Muscle layer of colon (tissue), 2 donors: ENCODE data around the gene TMTC2.

Experiments used
- H3K27ac ChIP-seq: one replicate; pipeline ENCODE4 v1.7.0; 2013; ENCODE audit warnings: low read depth, mild to moderate bottlenecking, low read length, moderate library complexity
- H3K27me3 ChIP-seq, 2 donors: one replicate each; pipeline ENCODE4 v1.7.0; 2013; ENCODE audit warnings: low read length in 2 of 2, mild to moderate bottlenecking in 2 of 2; ENCODE audit not compliant: insufficient read depth in 2 of 2, control insufficient read depth in 1 of 2
- H3K36me3 ChIP-seq: one replicate; pipeline ENCODE4 v1.7.0; 2013; ENCODE audit warnings: mild to moderate bottlenecking, low read length; ENCODE audit not compliant: insufficient read depth
- H3K4me1 ChIP-seq: one replicate; pipeline ENCODE4 v1.7.0; 2013; ENCODE audit warnings: mild to moderate bottlenecking, low read length; ENCODE audit not compliant: insufficient read depth
- H3K4me3 ChIP-seq, 2 donors: one replicate each; pipeline ENCODE4 v1.7.0; 2013; ENCODE audit warnings: low read length in 2 of 2, low read depth in 1 of 2, mild to moderate bottlenecking in 1 of 2, moderate library complexity in 1 of 2
- H3K9ac ChIP-seq: one replicate; pipeline ENCODE4 v1.7.0; 2013; ENCODE audit warnings: low read length
- H3K9me3 ChIP-seq: one replicate; pipeline ENCODE4 v1.7.0; 2013; ENCODE audit warnings: mild to moderate bottlenecking, low read length
- donor health status: abdominal sarcoma.
- donor health status: Adenocarcinoma of cecum.

TMTC2 gene

DNA sequence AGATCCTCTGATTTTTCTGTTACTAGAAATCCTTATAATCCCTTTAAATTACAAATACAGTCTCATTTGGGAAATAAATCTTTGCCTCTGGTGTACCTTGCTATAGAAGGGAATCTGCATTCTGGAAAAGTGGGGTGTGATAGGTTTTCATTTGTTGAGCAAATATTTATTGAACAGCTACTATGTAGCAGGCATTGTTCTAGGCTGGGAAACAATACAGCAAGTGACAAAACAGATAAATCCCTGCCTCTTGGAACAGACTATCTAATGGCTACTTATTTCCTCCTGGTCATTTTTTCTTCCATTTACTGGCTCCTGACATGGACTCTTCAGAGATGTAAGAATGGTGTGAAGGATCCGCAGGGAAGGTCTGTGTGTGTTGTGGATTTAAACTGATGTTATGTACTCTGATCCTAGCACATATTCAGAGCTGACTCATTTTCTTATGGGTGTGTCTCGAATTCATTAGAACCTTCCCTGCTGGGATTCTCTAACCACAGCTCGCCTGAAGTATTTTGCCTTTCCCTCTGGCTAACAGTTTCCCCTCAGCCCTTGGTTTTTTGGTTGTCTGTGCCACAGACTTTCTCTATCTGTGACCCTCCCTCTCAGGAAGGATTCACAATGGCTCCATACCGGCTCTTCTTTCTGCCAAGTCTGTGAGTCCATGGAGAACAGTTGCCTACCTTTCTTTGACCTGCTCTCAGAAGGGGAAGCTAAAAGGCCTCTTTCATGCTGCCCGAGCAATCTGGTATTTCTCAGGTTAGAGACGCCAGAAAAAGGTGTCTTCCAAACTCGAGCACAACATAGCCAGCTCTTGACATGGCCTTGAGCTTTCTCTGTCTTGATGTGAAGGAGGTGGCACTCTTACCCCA is 53.7 kb downstream of the TMTC2 start:
- peaks cover 8% of the 10 kb centered on the region for H3K4me1 ChIP-seq
- no peaks in the 10 kb centered on the region for H3K27me3 ChIP-seq
- H3K36me3 ChIP-seq: no peaks in the 10 kb centered on the region

DNA sequence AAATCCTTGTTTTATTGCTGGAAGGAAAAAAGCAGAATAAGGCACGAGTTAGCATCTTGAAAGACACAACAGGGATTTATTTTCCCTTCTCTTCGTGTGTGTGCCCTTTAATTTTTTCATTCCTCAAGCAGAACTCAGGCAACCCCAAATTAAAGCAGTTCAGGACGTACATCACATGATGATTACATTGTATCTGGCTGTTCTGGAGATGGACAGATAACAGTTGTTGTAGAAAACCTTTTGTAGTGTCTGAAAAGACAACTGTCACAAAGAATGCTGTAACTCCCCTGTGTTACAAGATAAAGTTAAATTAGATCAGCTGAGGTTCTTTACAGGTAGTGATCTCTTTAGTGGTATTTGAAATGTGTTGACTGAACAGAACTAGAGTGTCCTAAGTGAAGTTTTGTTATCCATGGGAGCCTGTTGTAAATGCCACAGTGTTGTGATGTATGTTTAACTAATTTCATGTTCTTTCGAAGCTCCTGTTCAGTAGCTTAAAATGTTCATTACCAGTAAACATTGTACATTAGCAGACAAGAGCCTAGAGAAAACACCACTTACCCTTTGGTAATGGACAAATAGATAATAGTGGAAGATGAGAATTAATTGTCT is 58.5 kb downstream of the TMTC2 start:
- no peak overlapping the region for H3K9ac ChIP-seq
- H3K9me3 ChIP-seq: no peaks in the 10 kb centered on the region
- no peak overlapping the region for H3K27ac ChIP-seq
- H3K36me3 ChIP-seq: no peaks in the 10 kb centered on the region
- H3K4me3 ChIP-seq: no peak overlapping the region
- H3K27me3 ChIP-seq: no peaks in the 10 kb centered on the region
- H3K4me1 ChIP-seq: peaks cover 20% of the 10 kb centered on the region

More for the DNA sequence above, 53.7 kb downstream of the TMTC2 start:
- Histone ChIP-seq H3K27ac (no peak overlapping the region), H3K9me3 (no peaks in the 10 kb centered on the region), H3K9ac (no peak overlapping the region), H3K4me3 (no peak overlapping the region)

DNA sequence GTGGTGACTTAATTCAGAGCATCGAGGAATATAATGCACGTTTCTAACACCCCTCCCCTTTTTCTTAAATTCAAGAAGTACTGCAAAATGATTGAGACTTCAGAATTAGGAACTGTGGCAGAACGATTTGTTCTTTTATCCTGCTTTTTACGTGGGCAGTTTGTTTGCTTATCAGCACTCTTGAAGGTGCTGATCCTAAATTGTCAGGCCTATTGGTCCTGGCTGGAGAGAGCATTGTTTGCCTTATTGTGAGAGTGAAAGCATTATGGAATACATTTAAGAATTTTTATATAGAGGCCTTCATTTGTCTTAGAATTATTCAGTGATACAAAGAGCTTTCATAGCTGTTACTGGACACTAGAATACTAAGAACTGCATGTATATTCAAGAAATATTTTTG is 59.1 kb downstream of the TMTC2 start:
- Histone ChIP-seq H3K36me3 (no peaks in the 10 kb centered on the region), H3K4me3 (no peak overlapping the region), H3K27me3 (no peaks in the 10 kb centered on the region), H3K27ac (no peak overlapping the region), H3K9me3 (no peaks in the 10 kb centered on the region), H3K9ac (no peak overlapping the region), H3K4me1 (peaks cover 20% of the 10 kb centered on the region)

DNA sequence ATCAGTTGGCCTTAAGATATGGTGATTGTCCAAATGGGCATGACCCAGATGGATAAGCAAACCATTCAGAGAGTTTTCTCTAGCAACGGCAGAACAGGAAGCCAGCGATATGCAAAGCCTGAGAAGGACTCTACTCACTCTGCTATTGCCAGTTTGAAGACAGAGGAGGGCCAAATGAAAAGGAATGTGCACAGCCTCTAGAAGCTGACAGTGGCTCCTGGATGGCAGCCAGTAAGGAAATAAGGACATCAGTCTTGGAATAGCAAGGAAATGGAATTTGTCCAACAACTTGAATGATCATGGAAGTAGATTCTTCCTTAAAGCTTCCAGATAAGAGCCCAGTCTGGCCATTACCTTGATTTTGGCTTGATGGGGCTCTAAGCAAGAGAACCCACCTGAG is 60.0 kb downstream of the TMTC2 start:
- no peak overlapping the region for H3K27ac ChIP-seq
- H3K27me3 ChIP-seq: no peaks in the 10 kb centered on the region
- H3K9ac ChIP-seq: no peak overlapping the region
- peaks cover 20% of the 10 kb centered on the region for H3K4me1 ChIP-seq
- H3K9me3 ChIP-seq: no peaks in the 10 kb centered on the region
- no peaks in the 10 kb centered on the region for H3K36me3 ChIP-seq
- H3K4me3 ChIP-seq: no peak overlapping the region

DNA sequence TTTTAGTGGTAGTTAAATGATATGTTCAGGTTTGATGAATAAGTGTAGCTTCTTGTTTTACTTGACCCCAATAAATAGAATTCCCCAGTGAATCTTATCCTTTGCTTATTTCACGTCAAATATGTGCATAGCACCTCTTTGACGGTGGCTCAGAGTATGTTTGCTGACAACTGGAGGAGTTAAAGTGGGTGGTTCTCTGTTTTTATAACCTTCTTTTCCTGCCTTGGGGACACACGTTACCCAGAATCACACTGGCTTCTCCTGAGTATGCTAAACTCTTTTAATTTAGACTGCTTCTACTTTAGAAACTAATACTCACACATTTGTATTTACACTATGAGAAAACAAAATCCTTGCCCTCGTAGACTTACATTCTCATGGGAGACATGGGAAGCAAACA is 62.3 kb downstream of the TMTC2 start:
- H3K4me3 ChIP-seq: no peak overlapping the region

DNA sequence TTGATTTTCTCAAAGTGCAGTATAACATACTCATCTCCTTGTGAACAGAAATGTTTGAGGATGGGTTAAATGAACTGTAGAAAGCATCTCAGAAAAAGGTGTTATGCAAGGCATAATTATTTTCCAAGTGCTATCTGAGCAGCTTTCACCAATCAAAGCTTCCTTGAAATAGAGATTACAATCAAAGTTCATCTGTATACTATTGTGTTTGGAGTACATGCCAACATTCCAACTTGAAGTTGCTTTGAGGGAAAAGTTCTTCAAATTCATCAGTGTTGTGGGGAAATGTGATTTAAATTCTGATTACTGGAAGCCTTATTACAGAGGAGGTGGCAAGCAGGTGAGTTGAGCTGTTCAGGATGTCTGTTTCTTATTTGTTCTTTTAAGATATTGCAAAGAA is 68.2 kb downstream of the TMTC2 start:
- Histone ChIP-seq H3K27me3 (no peaks in the 10 kb centered on the region), H3K9ac (no peak overlapping the region), H3K27ac (no peak overlapping the region), H3K4me1 (peaks cover 32% of the 10 kb centered on the region), H3K36me3 (no peaks in the 10 kb centered on the region), H3K9me3 (no peaks in the 10 kb centered on the region), H3K4me3 (no peak overlapping the region)

More for the DNA sequence above, 62.3 kb downstream of the TMTC2 start:
- no peak overlapping the region for H3K27ac ChIP-seq
- H3K27me3 ChIP-seq: no peaks in the 10 kb centered on the region
- no peaks in the 10 kb centered on the region for H3K36me3 ChIP-seq
- H3K9ac ChIP-seq: no peak overlapping the region
- H3K9me3 ChIP-seq: no peaks in the 10 kb centered on the region
- H3K4me1 ChIP-seq: peaks cover 28% of the 10 kb centered on the region

DNA sequence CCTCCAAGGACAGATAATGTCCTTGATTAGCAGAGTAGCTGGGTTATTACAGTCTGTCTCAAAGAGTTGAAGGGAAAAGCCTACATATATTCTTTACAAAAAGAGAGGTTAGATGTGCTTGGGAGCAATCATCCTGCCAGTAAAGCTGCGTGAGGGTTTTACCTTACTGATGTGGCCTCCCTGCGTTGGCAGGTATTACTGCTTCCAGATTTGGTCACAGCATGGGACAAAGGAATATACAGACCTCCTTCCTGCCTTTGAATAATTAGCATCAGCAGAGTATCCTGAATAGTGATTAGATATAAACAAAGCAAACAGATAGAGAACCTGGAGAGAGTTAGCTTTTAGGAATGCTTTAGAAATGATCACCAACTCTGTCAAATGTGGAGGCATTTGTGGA is 69.6 kb downstream of the TMTC2 start:
- no peak overlapping the region for H3K9ac ChIP-seq
- no peak overlapping the region for H3K4me3 ChIP-seq
- no peak overlapping the region for H3K27ac ChIP-seq
- no peaks in the 10 kb centered on the region for H3K27me3 ChIP-seq
- no peaks in the 10 kb centered on the region for H3K9me3 ChIP-seq
- H3K36me3 ChIP-seq: no peaks in the 10 kb centered on the region
- H3K4me1 ChIP-seq: peaks cover 32% of the 10 kb centered on the region

DNA sequence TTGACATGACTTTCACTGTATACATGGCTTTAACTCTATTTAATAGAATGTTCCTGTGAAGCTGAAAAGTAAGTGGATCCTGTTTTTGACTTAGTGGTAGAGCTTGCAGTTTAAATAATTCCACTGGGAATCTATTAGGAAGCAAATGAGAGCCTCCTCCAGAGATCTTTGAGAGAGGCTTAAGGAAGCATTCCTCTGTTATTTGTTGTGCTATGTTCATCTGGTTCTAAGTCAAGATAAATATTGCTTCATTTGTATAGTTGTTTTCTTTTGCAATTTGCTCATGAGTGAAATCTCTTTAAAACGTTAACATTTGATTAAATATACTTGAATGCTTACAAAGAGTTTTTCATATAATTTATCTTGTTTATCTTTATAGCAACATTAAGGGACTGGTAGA is 70.4 kb downstream of the TMTC2 start:
- Histone ChIP-seq H3K9me3 (no peaks in the 10 kb centered on the region), H3K4me1 (peaks cover 32% of the 10 kb centered on the region), H3K9ac (no peak overlapping the region), H3K4me3 (no peak overlapping the region), H3K27me3 (no peaks in the 10 kb centered on the region), H3K36me3 (no peaks in the 10 kb centered on the region), H3K27ac (no peak overlapping the region)

DNA sequence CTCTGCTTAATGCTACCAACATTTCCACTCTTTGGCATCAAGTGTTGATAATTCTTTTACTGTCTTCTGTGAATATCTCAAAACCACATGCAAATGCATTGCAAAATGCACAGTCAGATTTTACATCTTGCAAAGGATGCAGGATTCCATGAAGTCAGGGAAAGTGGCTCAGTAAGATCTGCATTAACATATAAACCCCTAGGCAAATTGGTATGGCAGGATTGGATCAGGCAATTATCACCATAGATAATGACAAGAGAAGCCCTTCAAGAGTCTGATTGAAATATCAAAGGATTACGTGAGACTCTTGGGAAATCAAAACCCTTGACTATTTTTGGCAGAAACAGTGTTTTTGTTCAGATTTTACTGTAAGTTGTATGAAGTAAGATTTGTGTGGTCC is 71.0 kb downstream of the TMTC2 start:
- Histone ChIP-seq H3K9me3 (no peaks in the 10 kb centered on the region), H3K27me3 (no peaks in the 10 kb centered on the region), H3K27ac (no peak overlapping the region), H3K4me1 (peaks cover 28% of the 10 kb centered on the region), H3K9ac (no peak overlapping the region), H3K4me3 (no peak overlapping the region), H3K36me3 (no peaks in the 10 kb centered on the region)

DNA sequence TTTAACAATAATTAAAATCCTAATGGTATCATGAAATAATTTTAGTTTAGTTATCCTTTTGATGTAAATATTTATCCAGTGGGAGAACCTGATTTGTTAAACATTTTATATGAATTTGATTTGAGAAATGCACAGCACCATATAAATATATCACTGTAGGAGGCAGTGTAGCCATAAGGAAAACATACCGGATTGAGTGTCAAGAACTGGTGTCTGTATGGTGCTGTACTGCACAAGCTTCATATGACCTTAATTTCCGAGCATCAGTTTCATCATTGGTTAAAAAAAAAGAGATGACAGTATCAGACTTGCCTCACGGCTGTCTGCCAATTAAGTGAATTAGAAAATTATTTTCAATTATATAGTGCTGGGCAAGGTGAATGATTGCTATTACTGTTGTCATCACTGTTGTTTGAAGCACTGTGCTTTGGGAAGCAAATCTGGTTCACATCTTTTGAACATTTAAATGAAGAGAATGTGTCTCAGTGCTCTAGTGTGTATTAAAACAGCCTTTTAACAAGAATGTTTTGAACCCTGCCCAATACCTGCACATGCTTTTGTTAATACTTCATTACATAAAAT is 72.1 kb downstream of the TMTC2 start:
- H3K27ac ChIP-seq: no peak overlapping the region
- no peaks in the 10 kb centered on the region for H3K36me3 ChIP-seq
- no peaks in the 10 kb centered on the region for H3K9me3 ChIP-seq
- H3K4me3 ChIP-seq: no peak overlapping the region
- H3K4me1 ChIP-seq: peaks cover 23% of the 10 kb centered on the region
- no peak overlapping the region for H3K9ac ChIP-seq
- no peaks in the 10 kb centered on the region for H3K27me3 ChIP-seq

DNA sequence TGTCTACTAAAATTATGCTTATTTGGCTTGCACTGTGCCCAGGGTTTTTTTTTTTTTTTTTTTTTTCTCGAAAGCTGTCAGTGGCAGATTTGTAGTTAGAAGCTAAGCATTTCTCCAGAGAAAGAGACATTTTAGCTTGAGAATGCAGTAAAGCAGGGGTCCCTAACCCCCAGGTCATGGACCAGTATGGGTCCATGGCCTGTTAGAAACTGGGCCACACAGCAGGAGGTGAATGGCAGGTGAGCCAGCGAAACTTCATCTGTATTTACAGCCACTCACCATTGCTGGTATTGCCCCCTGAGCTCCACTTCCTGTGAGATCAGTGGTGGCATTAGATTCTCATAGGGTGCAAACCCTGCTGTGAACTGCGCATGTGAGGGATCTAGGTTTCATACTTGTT is 73.7 kb downstream of the TMTC2 start:
- H3K27me3 ChIP-seq: no peaks in the 10 kb centered on the region
- H3K27ac ChIP-seq: no peak overlapping the region
- H3K4me3 ChIP-seq: no peak overlapping the region
- no peak overlapping the region for H3K9ac ChIP-seq
- H3K36me3 ChIP-seq: no peaks in the 10 kb centered on the region
- H3K9me3 ChIP-seq: no peaks in the 10 kb centered on the region
- peaks cover 19% of the 10 kb centered on the region for H3K4me1 ChIP-seq
